Left lung (tissue), 10 donors: Measurements from ENCODE around the gene CACNG7. TPM values are rescaled to one million over a fixed set of nuclear protein-coding genes. Genes with fewer than 3 reads are reported as not detected.
A peak's percentile ranks its signal among the peaks of the same experiment; 100 is the strongest.

Experiments
- ATAC-seq: fragments of 200-7000 bp; cut with Tn5 transposase; one replicate; pipeline ENCODE4 v1.9.1; 2020; ENCODE audit warnings: moderate library complexity
- DNase-seq, 4 donors: peaks; one replicate each; pipeline ENCODE4 v3.0.0-alpha.2; 2013 to 2020
- H3K27ac ChIP-seq, 2 donors: fragments of 200-600 bp; sonication (generic) in 1 of 2; one replicate each; pipeline versions ENCODE4 v1.5.0 to v1.8.0; 2020 to 2021
- H3K27me3 ChIP-seq, 2 donors: fragments of 200-600 bp; sonication (generic) in 1 of 2; one replicate each; pipeline versions ENCODE4 v1.5.0 to v1.8.0; 2020 to 2021
- H3K36me3 ChIP-seq, 2 donors: fragments of 200-600 bp; sonication (generic) in 1 of 2; one replicate each; pipeline versions ENCODE4 v1.5.0 to v1.8.0; 2020 to 2021
- H3K4me1 ChIP-seq, 2 donors: fragments of 200-600 bp; one replicate each; pipeline ENCODE4 v1.8.0; 2021
- H3K4me3 ChIP-seq, 2 donors: fragments of 200-600 bp; sonication (generic) in 1 of 2; one replicate each; pipeline versions ENCODE4 v1.5.0 to v1.8.0; 2020 to 2021; ENCODE audit warnings: mild to moderate bottlenecking in 1 of 2
- H3K9me3 ChIP-seq, 2 donors: fragments of 200-600 bp; sonication (generic) in 1 of 2; one replicate each; pipeline versions ENCODE4 v1.5.0 to v1.8.0; 2020 to 2021
- CTCF ChIP-seq, 2 donors: fragments of 200-600 bp; sonication (generic) in 1 of 2; IDR thresholded peaks; one replicate each; pipeline versions ENCODE4 v1.5.0 to v1.8.0; 2021; ENCODE audit warnings: antibody characterized with exemption in 2 of 2
- intact Hi-C, 2 donors: fragments of 100-400 bp; cut with DNase I; formaldehyde crosslinking; loops; one replicate each; pipeline versions ENCODE4 v1.11.2 to v1.14.2; 2022
- polyA plus RNA-seq, 6 donors: library from polyadenylated mRNA; unstranded; fragments of 120-200 nt; gene quantifications; one replicate each; pipeline ENCODE4 v1.2.1, GENCODE V29; 2013; ENCODE audit not compliant: insufficient read length in 6 of 6
- total RNA-seq, 2 donors: library from RNA; stranded (reverse); fragmentation: NEBNext Ultra II Directional; extraction: Animal tissue kit (Norgen Biotek cat#: 25700); gene quantifications; one replicate each; pipeline ENCODE4 v1.2.1, GENCODE V29; 2021
- donor health status: DM: no; HTN: yes; CAD: no.
- donor health status: DM: no; HTN: no; CAD: no.

CACNG7 gene
- total and polyA plus RNA-seq, 8 donors = 0.06 TPM; not detected in 7

GRCh38 chr19:53982611-53983010 lies 73.5 kb downstream of the CACNG7 start:
- no peak for TF ChIP-seq CTCF (IDR thresholded peaks at IDR 0.05)
- no peak overlapping the region for H3K27ac ChIP-seq
- H3K4me1 ChIP-seq = peaks cover 4 to 24% of the 10 kb centered on the region in 2 donors
- peaks cover 50 to 85% of the 10 kb centered on the region in 2 donors for H3K27me3 ChIP-seq
- ATAC-seq = no peak
- H3K36me3 ChIP-seq = no peaks in the 10 kb centered on the region
- intact Hi-C loops = no loop called here
- peak in 1 of 4 donors; percentile 28 for DNase-seq
- H3K9me3 ChIP-seq = no peaks in the 10 kb centered on the region
- H3K4me3 ChIP-seq = no peak overlapping the region

- no peak for DNase-seq
- intact Hi-C loops = no loop called here
- H3K4me3 ChIP-seq = no peak overlapping the region
- H3K27ac ChIP-seq = no peak overlapping the region
- TF ChIP-seq CTCF (IDR thresholded peaks at IDR 0.05) = no peak
- H3K9me3 ChIP-seq = no peaks in the 10 kb centered on the region
- no peak for ATAC-seq
- H3K27me3 ChIP-seq = peaks cover 42 to 80% of the 10 kb centered on the region in 2 donors
- H3K4me1 ChIP-seq = peaks cover 4 to 15% of the 10 kb centered on the region in 2 donors
- no peaks in the 10 kb centered on the region for H3K36me3 ChIP-seq
Measured at GRCh38 chr19:53983457-53984289, 74.6 kb downstream of the CACNG7 start.

DNA sequence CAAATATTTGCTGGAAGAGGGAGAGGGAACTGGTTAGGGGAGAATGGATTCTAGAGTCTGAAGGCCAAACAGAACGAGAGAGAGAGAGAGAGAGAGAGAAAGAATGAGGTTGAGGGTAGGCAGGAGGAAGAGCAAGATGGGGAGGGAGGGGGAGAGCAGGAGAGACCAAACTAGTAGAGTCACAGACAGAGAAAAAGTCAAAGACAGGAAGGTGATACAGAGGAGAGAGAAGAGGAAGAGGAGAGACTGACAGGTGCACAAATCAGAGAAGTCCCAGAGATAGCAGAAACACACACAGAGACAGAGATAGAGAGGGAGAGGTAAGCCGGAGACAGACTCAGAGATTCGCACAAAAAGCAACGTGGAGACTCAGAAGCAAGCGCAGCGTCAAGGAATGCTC lies 76.8 kb downstream of the CACNG7 start:
- no peaks in the 10 kb centered on the region for H3K9me3 ChIP-seq
- H3K27ac ChIP-seq = no peak overlapping the region
- no peak for TF ChIP-seq CTCF (IDR thresholded peaks at IDR 0.05)
- no peaks in the 10 kb centered on the region for H3K4me1 ChIP-seq
- no peak for ATAC-seq
- H3K27me3 ChIP-seq = peaks cover 25 to 72% of the 10 kb centered on the region in 2 donors
- intact Hi-C loops = no loop called here
- no peak overlapping the region for H3K4me3 ChIP-seq
- DNase-seq = no peak
- no peaks in the 10 kb centered on the region for H3K36me3 ChIP-seq

- Histone ChIP-seq H3K27me3 (peaks cover 19 to 72% of the 10 kb centered on the region in 2 donors), H3K9me3 (no peaks in the 10 kb centered on the region), H3K4me3 (no peak overlapping the region), H3K27ac (no peak overlapping the region), H3K4me1 (peaks cover 0 to 9% of the 10 kb centered on the region in 2 donors), H3K36me3 (no peaks in the 10 kb centered on the region)
- intact Hi-C loops = no loop called here
- no peak for TF ChIP-seq CTCF (IDR thresholded peaks at IDR 0.05)
- DNase-seq (no peak), ATAC-seq (no peak)
Measured at GRCh38 chr19:53988981-53989380, 79.9 kb downstream of the CACNG7 start.

- H3K36me3 ChIP-seq = no peaks in the 10 kb centered on the region
- DNase-seq (no peak), ATAC-seq (no peak)
- TF ChIP-seq CTCF (IDR thresholded peaks at IDR 0.05) = no peak
- no peak overlapping the region for H3K27ac ChIP-seq
- H3K4me1 ChIP-seq = peaks cover 0 to 9% of the 10 kb centered on the region in 2 donors
- H3K4me3 ChIP-seq = no peak overlapping the region
- intact Hi-C loops = no loop called here
- no peaks in the 10 kb centered on the region for H3K9me3 ChIP-seq
- peaks cover 19 to 72% of the 10 kb centered on the region in 2 donors for H3K27me3 ChIP-seq
Measured at GRCh38 chr19:53989600-53990533, 80.8 kb downstream of the CACNG7 start.
